ENCODE data around the gene TAL1.

The TAL1 gene

DNA sequence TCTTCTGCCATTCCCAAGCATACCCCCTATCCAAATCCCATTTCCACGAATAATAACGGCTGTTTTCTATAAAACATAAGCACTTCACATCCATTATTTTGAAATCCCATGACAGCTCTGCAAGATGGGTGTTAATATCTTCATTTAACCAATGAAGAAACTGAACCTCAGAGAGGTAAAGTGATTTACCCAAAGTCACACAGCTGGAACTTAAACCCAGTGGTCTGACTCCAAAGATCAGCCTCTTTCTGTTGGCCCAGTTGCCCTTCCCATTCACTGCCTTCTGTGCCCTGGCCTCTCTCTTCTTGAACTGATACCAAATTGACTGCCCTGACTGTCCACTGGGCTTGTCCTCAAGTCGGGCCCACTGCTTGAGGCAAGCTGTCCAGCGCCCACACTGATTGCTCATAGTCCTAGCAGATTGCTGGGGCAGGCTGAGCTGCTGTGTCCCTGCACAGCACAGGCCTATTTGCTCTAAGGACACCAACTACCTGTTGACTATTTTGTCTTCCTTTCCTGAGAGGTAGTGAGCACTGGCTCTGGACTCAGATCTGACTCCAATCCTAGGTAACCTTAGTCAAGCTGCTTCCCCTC is 19.3 kb downstream of the TAL1 start:
- no peak overlapping the region for H3K18ac ChIP-seq (ENCODE audit: low read length)
- no peak overlapping the region for H3K4me2 ChIP-seq (ENCODE audit: low read length)
- H3K79me2 ChIP-seq (ENCODE audit: control insufficient read depth, insufficient read depth, low read length): no peaks in the 10 kb centered on the region
- H3K23ac ChIP-seq (ENCODE audit: low read length): no peak overlapping the region
- DNase-seq: no peak
- H4K5ac ChIP-seq (ENCODE audit: low read length): no peak overlapping the region
- H3K36me3 ChIP-seq (ENCODE audit: control insufficient read depth, insufficient read depth, low read length): no peaks in the 10 kb centered on the region
- H3K4me3 ChIP-seq (ENCODE audit: low read length): no peak overlapping the region
- no peak overlapping the region for H2BK15ac ChIP-seq (replicated peaks; ENCODE audit: low read depth)
- H2BK120ac ChIP-seq (ENCODE audit: low read depth, low read length): no peak overlapping the region
- H3K79me1 ChIP-seq (ENCODE audit: low read length): no peaks in the 10 kb centered on the region
- 100% methylated on average over 2 of the region's 4 CpGs for WGBS (ENCODE audit: extremely low coverage, insufficient coverage, low lambda C conversion rate)
- no peak overlapping the region for H3K27ac ChIP-seq (ENCODE audit: low read depth, low read length)
- H2BK5ac ChIP-seq (ENCODE audit: low read length): no peak overlapping the region
- H3K4me1 ChIP-seq (ENCODE audit: control insufficient read depth, low read depth, low read length): no peaks in the 10 kb centered on the region
- H3K56ac ChIP-seq (ENCODE audit: low read length): no peak overlapping the region
- H3K9ac ChIP-seq (ENCODE audit: low read length): no peak overlapping the region
- H2AK5ac ChIP-seq (ENCODE audit: low read length): no peak overlapping the region
- no peak overlapping the region for H4K8ac ChIP-seq (ENCODE audit: low read depth, low read length)
- H3K4ac ChIP-seq (ENCODE audit: low read depth, low read length): no peak overlapping the region
- H3K27me3 ChIP-seq (ENCODE audit: insufficient read depth, low read length, poor library complexity): no peaks in the 10 kb centered on the region

DNA sequence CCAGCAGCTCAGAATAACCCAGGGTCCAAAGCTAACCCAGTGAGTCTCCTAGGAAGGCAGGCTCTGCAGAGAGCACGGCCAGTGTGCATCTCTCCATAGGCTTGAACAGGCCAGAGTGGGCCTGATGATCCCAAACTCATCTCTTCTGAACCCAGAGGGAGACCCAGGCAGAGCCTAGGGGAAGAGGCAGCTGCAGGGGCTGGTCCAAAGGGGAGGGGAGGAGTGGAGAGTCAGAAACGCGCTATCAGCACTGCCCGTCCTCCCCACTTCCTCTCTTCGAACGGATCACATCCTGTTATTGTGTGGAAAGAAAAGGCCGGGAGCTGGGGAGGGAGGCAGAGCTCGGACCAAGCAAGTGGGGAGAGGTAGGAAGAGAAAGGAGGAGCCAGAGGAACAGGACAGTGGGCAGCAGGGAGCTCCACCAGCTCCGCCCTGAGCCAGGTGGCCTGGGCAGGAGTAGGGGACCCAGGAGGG is 20.2 kb downstream of the TAL1 start:
- Histone ChIP-seq H3K4me3 (ENCODE audit: low read length) (no peak overlapping the region), H3K23ac (ENCODE audit: low read length) (no peak overlapping the region), H3K27me3 (ENCODE audit: insufficient read depth, low read length, poor library complexity) (no peaks in the 10 kb centered on the region), H2BK120ac (ENCODE audit: low read depth, low read length) (no peak overlapping the region), H3K4ac (ENCODE audit: low read depth, low read length) (no peak overlapping the region), H4K8ac (ENCODE audit: low read depth, low read length) (no peak overlapping the region), H3K56ac (ENCODE audit: low read length) (peak overlapping the region; percentile 7), H3K4me2 (ENCODE audit: low read length) (no peak overlapping the region), H2BK15ac (replicated peaks; ENCODE audit: low read depth) (no peak overlapping the region), H3K9ac (ENCODE audit: low read length) (no peak overlapping the region), H3K79me2 (ENCODE audit: control insufficient read depth, insufficient read depth, low read length) (no peaks in the 10 kb centered on the region), H3K36me3 (ENCODE audit: control insufficient read depth, insufficient read depth, low read length) (no peaks in the 10 kb centered on the region), H3K79me1 (ENCODE audit: low read length) (no peaks in the 10 kb centered on the region), H3K18ac (ENCODE audit: low read length) (no peak overlapping the region), H3K27ac (ENCODE audit: low read depth, low read length) (no peak overlapping the region), H4K5ac (ENCODE audit: low read length) (no peak overlapping the region), H3K4me1 (ENCODE audit: control insufficient read depth, low read depth, low read length) (no peaks in the 10 kb centered on the region), H2BK5ac (ENCODE audit: low read length) (no peak overlapping the region), H2AK5ac (ENCODE audit: low read length) (no peak overlapping the region)
- WGBS (ENCODE audit: extremely low coverage, insufficient coverage, low lambda C conversion rate): no CpG with 5 or more reads among the region's 9 CpGs
- DNase-seq: peak; percentile 73

DNA sequence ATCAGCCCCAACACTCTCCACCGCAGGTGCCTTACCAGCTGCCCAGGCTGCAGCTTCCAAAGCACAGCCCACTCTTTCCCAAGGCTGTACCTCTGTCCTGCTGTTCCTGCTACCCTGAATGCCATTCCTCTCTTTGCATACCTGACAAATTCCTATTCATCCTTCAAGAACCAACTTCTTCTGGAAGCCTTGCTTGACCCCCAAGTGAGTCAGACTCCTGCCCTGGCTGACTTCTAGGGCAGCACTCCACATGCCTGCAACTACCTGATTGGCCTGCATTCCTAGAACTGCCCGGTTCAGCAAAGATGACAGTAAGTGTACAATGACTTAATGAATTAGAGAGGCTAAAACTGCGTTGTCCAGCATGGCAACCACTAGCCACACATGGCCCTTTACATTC is 21.4 kb downstream of the TAL1 start:
- no peaks in the 10 kb centered on the region for H3K27me3 ChIP-seq (ENCODE audit: insufficient read depth, low read length, poor library complexity)
- H3K4me2 ChIP-seq (ENCODE audit: low read length): no peak overlapping the region
- H2AK5ac ChIP-seq (ENCODE audit: low read length): no peak overlapping the region
- DNase-seq: peak; percentile 88
- no peak overlapping the region for H2BK5ac ChIP-seq (ENCODE audit: low read length)
- no peaks in the 10 kb centered on the region for H3K79me2 ChIP-seq (ENCODE audit: control insufficient read depth, insufficient read depth, low read length)
- H3K4me1 ChIP-seq (ENCODE audit: control insufficient read depth, low read depth, low read length): no peaks in the 10 kb centered on the region
- no peaks in the 10 kb centered on the region for H3K36me3 ChIP-seq (ENCODE audit: control insufficient read depth, insufficient read depth, low read length)
- H4K5ac ChIP-seq (ENCODE audit: low read length): no peak overlapping the region
- H3K23ac ChIP-seq (ENCODE audit: low read length): no peak overlapping the region
- no peak overlapping the region for H3K18ac ChIP-seq (ENCODE audit: low read length)
- no peak overlapping the region for H4K8ac ChIP-seq (ENCODE audit: low read depth, low read length)
- no peak overlapping the region for H3K27ac ChIP-seq (ENCODE audit: low read depth, low read length)
- H3K56ac ChIP-seq (ENCODE audit: low read length): no peak overlapping the region
- H3K9ac ChIP-seq (ENCODE audit: low read length): no peak overlapping the region
- no peak overlapping the region for H2BK120ac ChIP-seq (ENCODE audit: low read depth, low read length)
- no peaks in the 10 kb centered on the region for H3K79me1 ChIP-seq (ENCODE audit: low read length)
- no peak overlapping the region for H3K4ac ChIP-seq (ENCODE audit: low read depth, low read length)
- no CpG with 5 or more reads among the region's 3 CpGs for WGBS (ENCODE audit: extremely low coverage, insufficient coverage, low lambda C conversion rate)
- H3K4me3 ChIP-seq (ENCODE audit: low read length): no peak overlapping the region
- no peak overlapping the region for H2BK15ac ChIP-seq (replicated peaks; ENCODE audit: low read depth)

DNA sequence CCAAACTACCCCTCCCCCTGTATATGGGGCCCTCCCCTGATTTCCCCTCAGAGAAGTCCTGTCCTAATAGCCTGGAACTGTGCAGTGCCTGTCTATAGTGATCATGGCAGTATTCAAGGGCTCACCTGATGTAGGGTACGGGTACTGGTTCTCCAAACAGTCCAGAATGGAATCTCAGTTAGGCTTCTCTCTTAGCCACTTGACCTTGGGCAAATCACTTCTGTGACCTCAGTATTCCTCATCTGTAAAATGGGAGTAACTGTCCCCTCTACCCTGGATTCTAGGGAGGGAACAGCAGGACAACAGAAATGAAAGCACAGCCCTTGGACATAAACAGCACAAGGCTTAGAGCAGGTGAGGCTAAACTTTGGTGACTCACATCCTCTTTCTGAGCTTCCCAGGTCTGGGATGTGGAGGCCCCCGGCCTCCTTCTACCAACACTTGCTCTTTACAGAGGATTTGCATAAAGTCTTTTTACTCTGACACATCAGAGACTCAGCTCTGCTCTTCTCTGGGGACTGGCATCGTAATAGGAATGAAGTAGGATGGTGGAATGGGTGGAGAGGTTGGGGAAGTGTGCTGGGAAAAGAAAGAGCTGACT is 22.2 kb downstream of the TAL1 start:
- Histone ChIP-seq H3K79me1 (ENCODE audit: low read length) (no peaks in the 10 kb centered on the region), H3K56ac (ENCODE audit: low read length) (no peak overlapping the region), H3K36me3 (ENCODE audit: control insufficient read depth, insufficient read depth, low read length) (no peaks in the 10 kb centered on the region), H4K5ac (ENCODE audit: low read length) (no peak overlapping the region), H3K27me3 (ENCODE audit: insufficient read depth, low read length, poor library complexity) (no peaks in the 10 kb centered on the region), H2AK5ac (ENCODE audit: low read length) (no peak overlapping the region), H2BK15ac (replicated peaks; ENCODE audit: low read depth) (no peak overlapping the region), H3K23ac (ENCODE audit: low read length) (no peak overlapping the region), H3K4me2 (ENCODE audit: low read length) (no peak overlapping the region), H2BK5ac (ENCODE audit: low read length) (no peak overlapping the region), H3K79me2 (ENCODE audit: control insufficient read depth, insufficient read depth, low read length) (no peaks in the 10 kb centered on the region), H3K18ac (ENCODE audit: low read length) (no peak overlapping the region), H4K8ac (ENCODE audit: low read depth, low read length) (no peak overlapping the region), H3K9ac (ENCODE audit: low read length) (no peak overlapping the region), H2BK120ac (ENCODE audit: low read depth, low read length) (no peak overlapping the region), H3K4me3 (ENCODE audit: low read length) (no peak overlapping the region), H3K4me1 (ENCODE audit: control insufficient read depth, low read depth, low read length) (no peaks in the 10 kb centered on the region), H3K4ac (ENCODE audit: low read depth, low read length) (no peak overlapping the region), H3K27ac (ENCODE audit: low read depth, low read length) (no peak overlapping the region)
- DNase-seq: no peak
- no CpG with 5 or more reads among the region's 3 CpGs for WGBS (ENCODE audit: extremely low coverage, insufficient coverage, low lambda C conversion rate)

DNA sequence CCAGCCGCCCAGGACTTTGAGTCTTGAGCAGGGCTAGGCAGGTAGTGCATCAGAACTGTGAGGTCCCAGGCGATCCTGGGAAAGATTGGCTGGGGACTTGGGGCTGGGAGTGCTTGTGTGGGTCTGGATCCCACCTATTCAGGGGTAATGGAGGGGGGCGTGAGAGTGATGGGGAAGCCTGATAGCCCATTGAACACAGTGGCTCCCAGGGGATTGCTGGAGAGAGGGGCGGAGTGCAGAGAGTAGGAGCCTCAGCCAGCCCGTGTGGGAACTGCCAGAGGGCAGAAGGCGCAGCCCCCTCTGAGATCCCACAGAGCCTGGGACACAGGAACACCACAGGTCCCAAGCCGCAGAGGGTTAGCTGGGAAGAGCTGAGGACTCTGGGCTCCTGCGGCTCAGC is 22.9 kb downstream of the TAL1 start:
- H2BK5ac ChIP-seq (ENCODE audit: low read length): no peak overlapping the region
- H3K4me2 ChIP-seq (ENCODE audit: low read length): no peak overlapping the region
- H3K18ac ChIP-seq (ENCODE audit: low read length): no peak overlapping the region
- no peaks in the 10 kb centered on the region for H3K27me3 ChIP-seq (ENCODE audit: insufficient read depth, low read length, poor library complexity)
- H3K79me2 ChIP-seq (ENCODE audit: control insufficient read depth, insufficient read depth, low read length): no peaks in the 10 kb centered on the region
- no peak overlapping the region for H2BK120ac ChIP-seq (ENCODE audit: low read depth, low read length)
- H3K4me1 ChIP-seq (ENCODE audit: control insufficient read depth, low read depth, low read length): no peaks in the 10 kb centered on the region
- no peak overlapping the region for H3K23ac ChIP-seq (ENCODE audit: low read length)
- DNase-seq: no peak
- H2BK15ac ChIP-seq (replicated peaks; ENCODE audit: low read depth): no peak overlapping the region
- WGBS (ENCODE audit: extremely low coverage, insufficient coverage, low lambda C conversion rate): no CpG with 5 or more reads among the region's 8 CpGs
- H4K8ac ChIP-seq (ENCODE audit: low read depth, low read length): no peak overlapping the region
- H4K5ac ChIP-seq (ENCODE audit: low read length): no peak overlapping the region
- H3K9ac ChIP-seq (ENCODE audit: low read length): no peak overlapping the region
- no peak overlapping the region for H3K4ac ChIP-seq (ENCODE audit: low read depth, low read length)
- H3K4me3 ChIP-seq (ENCODE audit: low read length): no peak overlapping the region
- H3K56ac ChIP-seq (ENCODE audit: low read length): no peak overlapping the region
- no peak overlapping the region for H3K27ac ChIP-seq (ENCODE audit: low read depth, low read length)
- H3K79me1 ChIP-seq (ENCODE audit: low read length): no peaks in the 10 kb centered on the region
- H3K36me3 ChIP-seq (ENCODE audit: control insufficient read depth, insufficient read depth, low read length): no peaks in the 10 kb centered on the region
- no peak overlapping the region for H2AK5ac ChIP-seq (ENCODE audit: low read length)

DNA sequence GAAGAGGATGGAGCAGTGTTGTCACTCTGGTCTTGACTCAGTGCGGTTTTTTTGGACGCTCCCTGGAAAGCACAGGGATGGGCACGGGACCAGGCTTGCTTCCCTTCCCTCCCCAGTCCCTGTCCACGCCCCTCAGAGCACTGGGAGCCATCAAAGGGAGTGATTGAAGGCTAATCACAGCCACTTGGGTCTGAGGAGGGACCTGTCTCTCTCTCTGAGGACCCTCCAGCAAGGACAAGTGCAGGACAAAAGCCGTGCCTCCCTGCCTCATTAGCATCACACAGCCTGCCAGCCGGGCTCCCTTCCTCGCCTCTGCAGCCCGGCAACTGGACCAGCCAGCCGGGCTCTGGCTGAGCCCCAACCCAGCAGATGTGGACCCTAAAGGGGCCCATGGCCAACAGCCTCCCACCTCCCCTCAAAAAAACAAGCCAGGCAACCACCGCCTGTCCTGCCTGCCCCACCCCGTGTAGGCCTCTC is 23.6 kb downstream of the TAL1 start:
- Histone ChIP-seq H4K5ac (ENCODE audit: low read length) (no peak overlapping the region), H3K4me3 (ENCODE audit: low read length) (no peak overlapping the region), H3K4me2 (ENCODE audit: low read length) (no peak overlapping the region), H3K56ac (ENCODE audit: low read length) (no peak overlapping the region), H2BK120ac (ENCODE audit: low read depth, low read length) (no peak overlapping the region), H4K8ac (ENCODE audit: low read depth, low read length) (no peak overlapping the region), H3K79me2 (ENCODE audit: control insufficient read depth, insufficient read depth, low read length) (no peaks in the 10 kb centered on the region), H3K27me3 (ENCODE audit: insufficient read depth, low read length, poor library complexity) (no peaks in the 10 kb centered on the region), H3K23ac (ENCODE audit: low read length) (no peak overlapping the region), H3K79me1 (ENCODE audit: low read length) (no peaks in the 10 kb centered on the region), H3K18ac (ENCODE audit: low read length) (no peak overlapping the region), H3K36me3 (ENCODE audit: control insufficient read depth, insufficient read depth, low read length) (no peaks in the 10 kb centered on the region), H2BK5ac (ENCODE audit: low read length) (no peak overlapping the region), H2BK15ac (replicated peaks; ENCODE audit: low read depth) (no peak overlapping the region), H3K4ac (ENCODE audit: low read depth, low read length) (no peak overlapping the region), H3K4me1 (ENCODE audit: control insufficient read depth, low read depth, low read length) (no peaks in the 10 kb centered on the region), H2AK5ac (ENCODE audit: low read length) (no peak overlapping the region), H3K9ac (ENCODE audit: low read length) (no peak overlapping the region), H3K27ac (ENCODE audit: low read depth, low read length) (no peak overlapping the region)
- no CpG with 5 or more reads among the region's 11 CpGs for WGBS (ENCODE audit: extremely low coverage, insufficient coverage, low lambda C conversion rate)
- DNase-seq: no peak

All from mesendoderm (in vitro differentiated cells).